PC-3 (cell line): ENCODE measurements around the gene SRGAP1. TPM values are rescaled to one million over a fixed set of nuclear protein-coding genes. Genes with fewer than 3 reads are reported as not detected.

Source experiments
- ATAC-seq: fragments of 200-7000 bp; cut with Tn5 transposase; 2 replicates; pipeline ENCODE4 v1.9.1; 2020; ENCODE audit warnings: mild to moderate bottlenecking, moderate library complexity
- BruUV-seq: library from RNA; stranded (reverse); fragments of 400-500 nt; replicated peaks from 2 replicates; lab custom pipeline; 2021; lab: Mats Ljungman, UMichigan
- CTCF ChIA-PET: fragments of 300-600 bp; sonication (Branson Sonifier 250); formaldehyde crosslinking; loops from one replicate; lab custom pipeline; 2022; ENCODE audit warnings: antibody characterized with exemption; lab: Charles Lee
- POLR2A ChIA-PET: fragments of 300-600 bp; sonication (Branson Sonifier 250); formaldehyde crosslinking; loops from one replicate; lab custom pipeline; 2022; ENCODE audit warnings: antibody characterized with exemption; ENCODE audit not compliant: unreplicated experiment; lab: Charles Lee
- DNase-seq: peaks from one replicate; pipeline ENCODE4 v3.0.0-alpha.2; 2015
- H2AFZ ChIP-seq: fragments of 300-600 bp; sonication (generic); 2 replicates; pipeline ENCODE4 v1.6.0; 2016; ENCODE audit warnings: antibody characterized with exemption, low read length
- H3F3A ChIP-seq: fragments of 300-600 bp; sonication (generic); one replicate; pipeline ENCODE4 v1.6.0; 2017; ENCODE audit warnings: antibody characterized with exemption, low read length, control low read depth, mild to moderate bottlenecking; ENCODE audit not compliant: unreplicated experiment
- H3K27ac ChIP-seq: fragments of 300-600 bp; sonication (generic); 2 replicates; pipeline ENCODE4 v1.5.1; 2016; ENCODE audit warnings: mild to moderate bottlenecking, low read length
- H3K27me3 ChIP-seq: fragments of 300-600 bp; sonication (generic); 2 replicates; pipeline ENCODE4 v1.6.1; 2016; ENCODE audit warnings: low read length, mixed read lengths
- H3K36me3 ChIP-seq: fragments of 300-600 bp; sonication (generic); 2 replicates; pipeline ENCODE4 v1.6.1; 2016; ENCODE audit warnings: low read depth, mixed run types, low read length, mixed read lengths
- H3K4me1 ChIP-seq: fragments of 300-600 bp; sonication (generic); 2 replicates; pipeline ENCODE4 v1.5.1; 2016; ENCODE audit warnings: low read length; ENCODE audit not compliant: insufficient read depth
- H3K4me2 ChIP-seq: fragments of 300-600 bp; sonication (generic); 2 replicates; pipeline ENCODE4 v1.6.0; 2016; ENCODE audit warnings: low read length
- H3K4me3 ChIP-seq: fragments of 300-600 bp; sonication (generic); 2 replicates; pipeline ENCODE4 v1.5.1; 2016; ENCODE audit warnings: mild to moderate bottlenecking, low read length, mixed read lengths
- H3K79me2 ChIP-seq: fragments of 300-600 bp; sonication (generic); 2 replicates; pipeline ENCODE4 v1.6.1; 2017; ENCODE audit warnings: low read length, mixed read lengths
- H3K9ac ChIP-seq: fragments of 300-600 bp; sonication (generic); 2 replicates; pipeline ENCODE4 v1.6.0; 2016; ENCODE audit warnings: mild to moderate bottlenecking, low read length
- H3K9me2 ChIP-seq: fragments of 300-600 bp; sonication (generic); replicated peaks from 2 replicates; pipeline ENCODE4 v1.6.1; 2016; ENCODE audit warnings: mixed run types, low read length, mixed read lengths
- H3K9me3 ChIP-seq: fragments of 300-600 bp; sonication (generic); 2 replicates; pipeline ENCODE4 v1.6.1; 2016; ENCODE audit warnings: low read length, mixed read lengths
- H4K20me1 ChIP-seq: fragments of 300-600 bp; sonication (generic); 2 replicates; pipeline ENCODE4 v1.6.1; 2016; ENCODE audit warnings: low read length, mixed read lengths
- CTCF ChIP-seq: fragments of 300-600 bp; sonication (generic); conservative IDR thresholded peaks from 2 replicates; pipeline ENCODE4 v1.5.1; 2017; ENCODE audit warnings: antibody characterized with exemption, low read depth, mild to moderate bottlenecking, low read length
- EZH2 ChIP-seq: fragments of 300-600 bp; sonication (generic); IDR thresholded peaks from one replicate; pipeline ENCODE4 v1.6.1; 2017; ENCODE audit warnings: antibody characterized with exemption, mild to moderate bottlenecking, low read length; ENCODE audit not compliant: unreplicated experiment
- EZH2phosphoT487 ChIP-seq: fragments of 300-600 bp; sonication (generic); IDR thresholded peaks from 2 replicates; pipeline ENCODE4 v1.6.1; 2018; ENCODE audit warnings: mild to moderate bottlenecking, antibody characterized with exemption, low read length, borderline replicate concordance
- intact Hi-C: fragments of 100-400 bp; cut with micrococcal nuclease; formaldehyde crosslinking; loops from 2 replicates; pipeline ENCODE4 v1.9.0; 2023
- total RNA-seq: library from RNA; depleted of rRNA; stranded (reverse); fragments of >200 nt; gene quantifications from 2 replicates; pipeline ENCODE4 v1.2.3, GENCODE V29; 2014

The SRGAP1 gene
- total RNA-seq, 1 experiment from 2014 or later = 11.0 TPM

- CTCF ChIA-PET = no interaction called here
Observed at GRCh38 chr12:64203036-64203435, 358.5 kb downstream of the SRGAP1 start.

GRCh38 chr12:64203775-64204174 lies 359.3 kb downstream of the SRGAP1 start:
- Histone ChIP-seq H2AFZ (no peak overlapping the region), H3K9me3 (no peaks in the 10 kb centered on the region), H3K27me3 (no peaks in the 10 kb centered on the region), H3K4me3 (no peak overlapping the region), H3K79me2 (no peaks in the 10 kb centered on the region), H3K36me3 (peaks cover 3% of the 10 kb centered on the region; the same call in 1 of the 2 replicates), H3K9ac (no peak overlapping the region), H3K9me2 (no peaks in the 10 kb centered on the region), H4K20me1 (no peaks in the 10 kb centered on the region), H3K4me1 (no peaks in the 10 kb centered on the region), H3K27ac (no peak overlapping the region), H3K4me2 (no peak overlapping the region), H3F3A (no peaks in the 10 kb centered on the region)
- no peak for DNase-seq
- ChIA-PET POLR2A (no interaction called here), CTCF (no interaction called here)
- intact Hi-C loops = no loop called here
- no peak for TF ChIP-seq EZH2phosphoT487
- no peak for TF ChIP-seq CTCF
- TF ChIP-seq EZH2 = no peak
- no TSS peak for BruUV-seq
- ATAC-seq = no peak

More at GRCh38 chr12:64203036-64203435, 358.5 kb downstream of the SRGAP1 start:
- intact Hi-C loops = no loop called here
- H4K20me1 ChIP-seq = no peaks in the 10 kb centered on the region
- H3K27me3 ChIP-seq = no peaks in the 10 kb centered on the region
- H3K9me2 ChIP-seq = no peaks in the 10 kb centered on the region
- no peaks in the 10 kb centered on the region for H3K4me1 ChIP-seq
- H3K9ac ChIP-seq = no peak overlapping the region
- no peaks in the 10 kb centered on the region for H3F3A ChIP-seq
- TF ChIP-seq CTCF (no peak), EZH2 (no peak), EZH2phosphoT487 (no peak)
- no peak overlapping the region for H3K27ac ChIP-seq
- no peak overlapping the region for H3K4me2 ChIP-seq
- no peak for ATAC-seq
- H3K4me3 ChIP-seq = no peak overlapping the region
- no peak overlapping the region for H2AFZ ChIP-seq
- no TSS peak for BruUV-seq
- POLR2A ChIA-PET = no interaction called here
- no peaks in the 10 kb centered on the region for H3K79me2 ChIP-seq
- peaks cover 3% of the 10 kb centered on the region; the same call in 1 of the 2 replicates for H3K36me3 ChIP-seq
- no peak for DNase-seq
- no peaks in the 10 kb centered on the region for H3K9me3 ChIP-seq

DNA sequence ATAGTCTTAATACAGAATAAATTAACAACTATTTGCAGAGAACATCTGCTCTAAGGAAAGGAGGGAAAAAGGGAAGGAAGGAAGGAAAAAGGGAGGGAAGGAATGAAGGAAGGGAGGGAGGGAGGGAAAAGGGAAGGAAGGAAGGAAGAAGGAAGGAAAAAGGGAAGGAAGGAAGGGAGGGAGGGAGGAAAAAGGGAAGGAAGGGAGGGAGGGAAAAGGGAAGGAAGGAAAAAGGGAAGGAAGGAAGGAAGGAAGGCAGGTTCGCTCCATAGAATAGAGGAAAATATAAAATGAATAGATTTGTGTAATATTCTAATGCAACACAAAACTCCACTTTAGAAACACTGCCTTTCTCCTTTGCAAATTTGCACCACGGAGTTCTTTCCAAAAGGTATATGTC lies 361.0 kb downstream of the SRGAP1 start:
- H2AFZ ChIP-seq = no peak overlapping the region
- H3K4me1 ChIP-seq = no peaks in the 10 kb centered on the region
- POLR2A ChIA-PET = interaction anchor here (0.7 kb wide), 1 partner anchor 200 kb away, joined by 8 read pairs; no protein-coding TSS in a partner anchor
- intact Hi-C loops = no loop called here
- no peaks in the 10 kb centered on the region for H3K79me2 ChIP-seq
- no TSS peak for BruUV-seq
- TF ChIP-seq CTCF (no peak), EZH2 (no peak), EZH2phosphoT487 (no peak)
- H3K9me2 ChIP-seq = no peaks in the 10 kb centered on the region
- H4K20me1 ChIP-seq = no peaks in the 10 kb centered on the region
- DNase-seq (no peak), ATAC-seq (no peak)
- no peak overlapping the region for H3K27ac ChIP-seq
- no peak overlapping the region for H3K4me2 ChIP-seq
- H3K27me3 ChIP-seq = no peaks in the 10 kb centered on the region
- no peak overlapping the region for H3K9ac ChIP-seq
- no peaks in the 10 kb centered on the region for H3K9me3 ChIP-seq
- CTCF ChIA-PET = no interaction called here
- H3K36me3 ChIP-seq = peaks cover 3% of the 10 kb centered on the region; the same call in 1 of the 2 replicates
- H3F3A ChIP-seq = no peaks in the 10 kb centered on the region
- no peak overlapping the region for H3K4me3 ChIP-seq
